Chondrocyte (in vitro differentiated cells): Measurements from ENCODE around the gene PPM1H. TPM values are rescaled to one million over a fixed set of nuclear protein-coding genes. Genes with fewer than 3 reads are reported as not detected.

Experiments
- DNase-seq: peaks from one replicate; pipeline ENCODE4 v3.0.0; 2021; ENCODE audit warnings: mixed read lengths, low spot score
- H3K27ac Mint-ChIP-seq: one replicate; pipeline ENCODE4 v1.8.0; 2021; ENCODE audit warnings: mild to moderate bottlenecking, moderate library complexity, mixed read lengths; ENCODE audit not compliant: unreplicated experiment
- H3K27me3 Mint-ChIP-seq: 2 replicates; pipeline ENCODE4 v1.8.0; 2021; ENCODE audit warnings: low read depth, mixed read lengths
- H3K36me3 Mint-ChIP-seq: 2 replicates; pipeline ENCODE4 v1.8.0; 2021; ENCODE audit warnings: low read depth, mixed read lengths
- H3K4me1 Mint-ChIP-seq: 2 replicates; pipeline ENCODE4 v1.8.0; 2021; ENCODE audit warnings: low read depth, mild to moderate bottlenecking, mixed read lengths
- H3K4me3 Mint-ChIP-seq: one replicate; pipeline ENCODE4 v1.8.0; 2021; ENCODE audit warnings: mild to moderate bottlenecking, moderate library complexity, mixed read lengths; ENCODE audit not compliant: unreplicated experiment
- H3K9me3 Mint-ChIP-seq: 2 replicates; pipeline ENCODE4 v1.8.0; 2021; ENCODE audit warnings: low read depth, mixed read lengths
- CTCF ChIP-seq: fragments of 200-600 bp; sonication (generic); IDR thresholded peaks from 2 replicates; pipeline ENCODE4 v1.5.0; 2021; ENCODE audit warnings: antibody characterized with exemption, mild to moderate bottlenecking, moderate library complexity
- total RNA-seq: library from RNA; stranded (reverse); gene quantifications from 3 replicates; pipeline ENCODE4 v1.2.1, GENCODE V29; 2021

Gene PPM1H
- total RNA-seq, 1 donor from 2014 or later, result 34.3 TPM

- Mint-ChIP-seq H3K9me3 (no peaks in the 10 kb centered on the region), H3K4me3 (no peak overlapping the region), H3K27me3 (no peaks in the 10 kb centered on the region), H3K4me1 (peaks cover 15% of the 10 kb centered on the region), H3K36me3 (peaks cover 19% of the 10 kb centered on the region), H3K27ac (no peak overlapping the region)
- TF ChIP-seq CTCF, result no peak
- no peak for DNase-seq
These were observed 288.4 kb downstream of the PPM1H start for GRCh38 chr12:62646566-62646965.

- H3K4me3 Mint-ChIP-seq, result no peak overlapping the region
- H3K9me3 Mint-ChIP-seq, result no peaks in the 10 kb centered on the region
- peaks cover 19% of the 10 kb centered on the region for H3K36me3 Mint-ChIP-seq
- DNase-seq, result no peak
- TF ChIP-seq CTCF, result no peak
- no peak overlapping the region for H3K27ac Mint-ChIP-seq
- peaks cover 18% of the 10 kb centered on the region for H3K4me1 Mint-ChIP-seq
- no peaks in the 10 kb centered on the region for H3K27me3 Mint-ChIP-seq
These were observed 291.5 kb downstream of the PPM1H start for GRCh38 chr12:62643486-62643885.

- Mint-ChIP-seq H3K4me1 (peaks cover 17% of the 10 kb centered on the region), H3K4me3 (no peak overlapping the region), H3K27ac (no peak overlapping the region), H3K36me3 (peaks cover 14% of the 10 kb centered on the region), H3K9me3 (no peaks in the 10 kb centered on the region), H3K27me3 (no peaks in the 10 kb centered on the region)
- no peak for TF ChIP-seq CTCF
- DNase-seq, result no peak
These were observed 292.5 kb downstream of the PPM1H start for GRCh38 chr12:62642486-62642885.

- H3K36me3 Mint-ChIP-seq, result peaks cover 2% of the 10 kb centered on the region
- DNase-seq, result no peak
- peaks cover 17% of the 10 kb centered on the region for H3K4me1 Mint-ChIP-seq
- no peak overlapping the region for H3K4me3 Mint-ChIP-seq
- TF ChIP-seq CTCF, result no peak
- H3K27me3 Mint-ChIP-seq, result no peaks in the 10 kb centered on the region
- peak overlapping the region; percentile 87 for H3K27ac Mint-ChIP-seq
- H3K9me3 Mint-ChIP-seq, result no peaks in the 10 kb centered on the region
These were observed 294.0 kb downstream of the PPM1H start for GRCh38 chr12:62640910-62641448.

- no peaks in the 10 kb centered on the region for H3K36me3 Mint-ChIP-seq
- peaks cover 20% of the 10 kb centered on the region for H3K4me1 Mint-ChIP-seq
- H3K4me3 Mint-ChIP-seq, result no peak overlapping the region
- TF ChIP-seq CTCF, result no peak
- H3K27ac Mint-ChIP-seq, result no peak overlapping the region
- no peaks in the 10 kb centered on the region for H3K9me3 Mint-ChIP-seq
- H3K27me3 Mint-ChIP-seq, result no peaks in the 10 kb centered on the region
- no peak for DNase-seq
These were observed 297.3 kb downstream of the PPM1H start for GRCh38 chr12:62637679-62638078.
